ENCODE measurements around the gene NRXN2. TPM values are rescaled to one million over a fixed set of nuclear protein-coding genes. Genes with fewer than 3 reads are reported as not detected.

The NRXN2 gene
- total RNA-seq, 2 donors from 2014 or later = 0.85 to 1.4 TPM

GRCh38 chr11:64580412-64580811 is 142.6 kb downstream of the NRXN2 start:
- Histone ChIP-seq H3K9me3 (no peaks in the 10 kb centered on the region), H3K4me1 (no peaks in the 10 kb centered on the region), H3K4me3 (no peak overlapping the region), H3K36me3 (no peaks in the 10 kb centered on the region), H3K27me3 (no peaks in the 10 kb centered on the region), H3K27ac (no peak overlapping the region)
- TF ChIP-seq CTCF (IDR thresholded peaks at IDR 0.05) = no peak
- no peak for DNase-seq (ENCODE audit: low spot score)

- Histone ChIP-seq H3K4me1 (no peaks in the 10 kb centered on the region), H3K4me3 (no peak overlapping the region), H3K36me3 (no peaks in the 10 kb centered on the region), H3K27me3 (no peaks in the 10 kb centered on the region), H3K27ac (no peak overlapping the region), H3K9me3 (no peaks in the 10 kb centered on the region)
- DNase-seq (ENCODE audit: low spot score) = no peak
- no peak for TF ChIP-seq CTCF (IDR thresholded peaks at IDR 0.05)
These were observed 145.8 kb downstream of the NRXN2 start for GRCh38 chr11:64577202-64577601.

GRCh38 chr11:64572143-64572542 is 150.9 kb downstream of the NRXN2 start:
- Histone ChIP-seq H3K36me3 (no peaks in the 10 kb centered on the region), H3K27me3 (no peaks in the 10 kb centered on the region), H3K27ac (no peak overlapping the region), H3K4me3 (no peak overlapping the region), H3K9me3 (no peaks in the 10 kb centered on the region), H3K4me1 (no peaks in the 10 kb centered on the region)
- DNase-seq (ENCODE audit: low spot score) = no peak
- TF ChIP-seq CTCF (IDR thresholded peaks at IDR 0.05) = no peak

GRCh38 chr11:64571410-64572091 is 151.4 kb downstream of the NRXN2 start:
- no peak for DNase-seq (ENCODE audit: low spot score)
- Histone ChIP-seq H3K9me3 (no peaks in the 10 kb centered on the region), H3K27ac (no peak overlapping the region), H3K27me3 (no peaks in the 10 kb centered on the region), H3K4me1 (no peaks in the 10 kb centered on the region), H3K4me3 (no peak overlapping the region), H3K36me3 (no peaks in the 10 kb centered on the region)
- TF ChIP-seq CTCF (IDR thresholded peaks at IDR 0.05) = no peak

GRCh38 chr11:64571050-64571409 is 152.0 kb downstream of the NRXN2 start:
- H3K4me3 ChIP-seq = no peak overlapping the region
- no peak overlapping the region for H3K27ac ChIP-seq
- H3K9me3 ChIP-seq = no peaks in the 10 kb centered on the region
- H3K4me1 ChIP-seq = no peaks in the 10 kb centered on the region
- DNase-seq (ENCODE audit: low spot score) = no peak
- no peak for TF ChIP-seq CTCF (IDR thresholded peaks at IDR 0.05)
- no peaks in the 10 kb centered on the region for H3K36me3 ChIP-seq
- H3K27me3 ChIP-seq = no peaks in the 10 kb centered on the region

GRCh38 chr11:64570341-64570740 is 152.7 kb downstream of the NRXN2 start:
- no peak for DNase-seq (ENCODE audit: low spot score)
- no peaks in the 10 kb centered on the region for H3K9me3 ChIP-seq
- no peaks in the 10 kb centered on the region for H3K4me1 ChIP-seq
- TF ChIP-seq CTCF (IDR thresholded peaks at IDR 0.05) = no peak
- no peaks in the 10 kb centered on the region for H3K27me3 ChIP-seq
- no peaks in the 10 kb centered on the region for H3K36me3 ChIP-seq
- H3K4me3 ChIP-seq = no peak overlapping the region
- no peak overlapping the region for H3K27ac ChIP-seq

Data from right atrium auricular region (tissue), 2 donors.